GM19193 (cell line): ENCODE results near the gene TRIOBP.

Source experiments
- POLR2A ChIP-seq: IDR thresholded peaks from 4 replicates; pipeline ENCODE4 v1.6.1; 2011; ENCODE audit not compliant: insufficient read depth, insufficient read length; ENCODE audit errors: extremely low read depth

TRIOBP gene

GRCh38 chr22:37708580-37709444 lies 12.0 kb downstream of the TRIOBP start:
- no peak for TF ChIP-seq POLR2A

GRCh38 chr22:37709445-37709765 lies 12.6 kb downstream of the TRIOBP start:
- TF ChIP-seq POLR2A, result no peak

GRCh38 chr22:37710675-37711074 lies 13.8 kb downstream of the TRIOBP start:
- no peak for TF ChIP-seq POLR2A

GRCh38 chr22:37711490-37711889 lies 14.6 kb downstream of the TRIOBP start:
- TF ChIP-seq POLR2A, result no peak

- TF ChIP-seq POLR2A, result no peak
Measured at GRCh38 chr22:37713761-37714160, 16.9 kb downstream of the TRIOBP start.

- no peak for TF ChIP-seq POLR2A
Measured at GRCh38 chr22:37714634-37715033, 17.8 kb downstream of the TRIOBP start.

- no peak for TF ChIP-seq POLR2A
Measured at GRCh38 chr22:37715760-37716159, 18.9 kb downstream of the TRIOBP start.

GRCh38 chr22:37716708-37717107 lies 19.9 kb downstream of the TRIOBP start:
- no peak for TF ChIP-seq POLR2A

- TF ChIP-seq POLR2A, result no peak
Measured at GRCh38 chr22:37725551-37726240, 28.8 kb downstream of the TRIOBP start.

GRCh38 chr22:37726241-37726887 lies 29.5 kb downstream of the TRIOBP start:
- no peak for TF ChIP-seq POLR2A

- no peak for TF ChIP-seq POLR2A
Measured at GRCh38 chr22:37728620-37729019, 31.8 kb downstream of the TRIOBP start.

GRCh38 chr22:37731804-37732471 lies 35.1 kb downstream of the TRIOBP start:
- no peak for TF ChIP-seq POLR2A

GRCh38 chr22:37732699-37733607 lies 36.1 kb downstream of the TRIOBP start:
- TF ChIP-seq POLR2A, result no peak
